H1 (cell line): Measurements from ENCODE around the gene WDR45B. TPM values are rescaled to one million over a fixed set of nuclear protein-coding genes. Genes with fewer than 3 reads are reported as not detected.

ENCODE experiments used
- CTCF ChIA-PET: fragments of 300-600 bp; sonication (Branson Sonifier 250); formaldehyde crosslinking; loops from one replicate; lab custom pipeline; 2021; ENCODE audit not compliant: partially characterized antibody; lab: Charles Lee
- POLR2A ChIA-PET: fragments of 300-600 bp; sonication (Branson Sonifier 250); formaldehyde crosslinking; loops from one replicate; lab custom pipeline; 2021; ENCODE audit warnings: inconsistent platforms; ENCODE audit not compliant: partially characterized antibody; lab: Charles Lee
- DNase-seq, 2 experiments: peaks; one replicate each; pipeline versions ENCODE4 v3.0.0 to v3.0.0-alpha.2; 2010 to 2022; ENCODE audit warnings: low spot score in 2 of 2, low read depth in 1 of 2, mixed read lengths in 1 of 2
- FAIRE-seq: peaks from 2 replicates; lab custom pipeline; 2011; peaks lifted over from hg19 to GRCh38; lab: Jason Lieb, UNC
- H2AFZ ChIP-seq: 2 replicates; pipeline ENCODE4 v1.8.1; 2012; ENCODE audit warnings: low read length, inconsistent platforms
- H2AK5ac ChIP-seq: 2 replicates; pipeline ENCODE4 v1.6.1; 2013; ENCODE audit warnings: low read depth, low read length
- H2BK120ac ChIP-seq: replicated peaks from 2 replicates; pipeline ENCODE3; 2013; ENCODE audit warnings: low read depth, low read length, inconsistent platforms
- H2BK12ac ChIP-seq: 2 replicates; pipeline ENCODE4 v1.6.1; 2013; ENCODE audit warnings: low read depth, low read length
- H2BK15ac ChIP-seq: 2 replicates; pipeline ENCODE4 v1.6.1; 2013; ENCODE audit warnings: low read length
- H2BK20ac ChIP-seq: 2 replicates; pipeline ENCODE4 v1.6.1; 2013; ENCODE audit warnings: low read length
- H2BK5ac ChIP-seq: 2 replicates; pipeline ENCODE4 v1.6.1; 2013; ENCODE audit warnings: low read depth, low read length
- H3K14ac ChIP-seq: 2 replicates; pipeline ENCODE4 v1.6.1; 2013; ENCODE audit warnings: inconsistent platforms; ENCODE audit not compliant: insufficient read length
- H3K18ac ChIP-seq: 2 replicates; pipeline ENCODE4 v1.6.1; 2013; ENCODE audit warnings: low read length; ENCODE audit errors: extremely low read depth
- H3K23ac ChIP-seq: 2 replicates; pipeline ENCODE4 v1.6.1; 2013; ENCODE audit warnings: inconsistent platforms; ENCODE audit not compliant: insufficient read length
- H3K23me2 ChIP-seq: 2 replicates; pipeline ENCODE4 v1.6.1; 2013; ENCODE audit warnings: low read depth, low read length
- H3K27ac ChIP-seq: 2 replicates; pipeline ENCODE4 v1.6.1; 2011; ENCODE audit warnings: low read depth, low read length, inconsistent platforms
- H3K27me3 ChIP-seq, 4 experiments: replicated peaks in 1 of 4; 1 replicate in 1 of 4; 2 replicates in 3 of 4; pipeline versions ENCODE4 v1.6.1 to v1.8.1; 2011 to 2013; ENCODE audit warnings: low read length in 3 of 4, mild to moderate bottlenecking in 3 of 4, inconsistent platforms in 2 of 4, mixed read lengths in 2 of 4, moderate library complexity in 1 of 4; ENCODE audit not compliant: control insufficient read depth in 3 of 4, insufficient read depth in 3 of 4; ENCODE audit errors: extremely low read depth in 1 of 4
- H3K36me3 ChIP-seq, 4 experiments: 2 replicates each; pipeline versions ENCODE4 v1.6.1 to v1.8.1; 2011 to 2013; ENCODE audit warnings: mild to moderate bottlenecking in 4 of 4, low read length in 3 of 4, moderate library complexity in 2 of 4, control low read depth in 1 of 4, inconsistent platforms in 1 of 4; ENCODE audit not compliant: insufficient read depth in 4 of 4, control insufficient read depth in 2 of 4
- H3K4ac ChIP-seq: replicated peaks from 2 replicates; pipeline ENCODE3; 2013; ENCODE audit warnings: low read length, low read depth, mixed read lengths, inconsistent platforms; ENCODE audit not compliant: insufficient read length
- H3K4me1 ChIP-seq, 4 experiments: replicated peaks in 1 of 4; 1 replicate in 1 of 4; 2 replicates in 3 of 4; pipeline versions ENCODE4 v1.6.1 to v1.8.1; 2011 to 2013; ENCODE audit warnings: low read length in 3 of 4, inconsistent platforms in 2 of 4, mixed read lengths in 1 of 4; ENCODE audit not compliant: insufficient read depth in 4 of 4, control insufficient read depth in 3 of 4
- H3K4me2 ChIP-seq, 2 experiments: 2 replicates each; pipeline versions ENCODE4 v1.6.1 to v1.8.1; 2011 to 2013; ENCODE audit warnings: low read depth in 2 of 2, low read length in 2 of 2, control low read depth in 1 of 2, inconsistent platforms in 1 of 2, mild to moderate bottlenecking in 1 of 2; ENCODE audit not compliant: insufficient read depth in 1 of 2
- H3K4me3 ChIP-seq, 4 experiments: fragments of 200-600, 300-600 bp in 1 of 4; sonication (generic), shearing (Covaris generic), sonication (Bioruptor Twin) in 1 of 4; 2 replicates each; pipeline versions ENCODE4 v1.5.1 to v1.8.1; 2011 to 2016; ENCODE audit warnings: low read length in 4 of 4, low read depth in 3 of 4, control low read depth in 2 of 4, inconsistent platforms in 2 of 4, mild to moderate bottlenecking in 2 of 4, mixed read lengths in 1 of 4, moderate library complexity in 1 of 4; ENCODE audit not compliant: insufficient read depth in 2 of 4; ENCODE audit errors: extremely low read depth in 1 of 4
- H3K56ac ChIP-seq: replicated peaks from 2 replicates; pipeline ENCODE3; 2013; ENCODE audit warnings: low read depth, mild to moderate bottlenecking, mixed read lengths, low read length, inconsistent platforms; ENCODE audit not compliant: insufficient read length
- H3K79me1 ChIP-seq: 2 replicates; pipeline ENCODE4 v1.6.1; 2013; ENCODE audit warnings: low read depth, low read length, control low read depth
- H3K79me2 ChIP-seq, 2 experiments: 2 replicates each; pipeline versions ENCODE4 v1.6.1 to v1.8.1; 2012 to 2013; ENCODE audit warnings: low read length in 2 of 2, mild to moderate bottlenecking in 2 of 2, inconsistent platforms in 1 of 2; ENCODE audit not compliant: insufficient read depth in 2 of 2, control insufficient read depth in 1 of 2
- H3K9ac ChIP-seq, 4 experiments: replicated peaks in 1 of 4; 1 replicate in 1 of 4; 2 replicates in 3 of 4; pipeline versions ENCODE4 v1.6.1 to v1.8.1; 2011 to 2013; ENCODE audit warnings: low read depth in 3 of 4, low read length in 3 of 4, control low read depth in 2 of 4, mild to moderate bottlenecking in 2 of 4, moderate library complexity in 2 of 4, inconsistent platforms in 1 of 4; ENCODE audit errors: extremely low read depth in 1 of 4
- H3K9me3 ChIP-seq, 2 experiments: 2 replicates each; pipeline versions ENCODE4 v1.6.1 to v1.8.1; 2012 to 2013; ENCODE audit warnings: mild to moderate bottlenecking in 2 of 2, moderate library complexity in 2 of 2, control low read depth in 1 of 2, inconsistent platforms in 1 of 2, low read depth in 1 of 2, low read length in 1 of 2, mixed read lengths in 1 of 2; ENCODE audit not compliant: insufficient read depth in 2 of 2
- H4K20me1 ChIP-seq, 2 experiments: replicated peaks in 1 of 2; 2 replicates each; pipeline versions ENCODE3 to v1.8.1; 2011 to 2013; ENCODE audit warnings: inconsistent platforms in 2 of 2, low read length in 2 of 2, mild to moderate bottlenecking in 1 of 2; ENCODE audit not compliant: insufficient read depth in 2 of 2, control insufficient read depth in 1 of 2
- H4K5ac ChIP-seq: 2 replicates; pipeline ENCODE4 v1.6.1; 2013; ENCODE audit warnings: low read length, low read depth, mixed read lengths, inconsistent platforms; ENCODE audit not compliant: insufficient read length
- H4K8ac ChIP-seq: 2 replicates; pipeline ENCODE4 v1.8.0; 2013; ENCODE audit warnings: mild to moderate bottlenecking, moderate library complexity, low read length, inconsistent platforms; ENCODE audit not compliant: insufficient read depth; ENCODE audit errors: extremely low read depth
- H4K91ac ChIP-seq: replicated peaks from 2 replicates; pipeline ENCODE3; 2013; ENCODE audit warnings: low read length, mixed read lengths, inconsistent platforms; ENCODE audit not compliant: insufficient read length
- GABPA ChIP-seq: IDR thresholded peaks from 2 replicates; pipeline ENCODE4 v1.6.1; 2011; ENCODE audit warnings: mild to moderate bottlenecking, low read length, moderate library complexity, borderline replicate concordance; ENCODE audit not compliant: insufficient read depth
- HDAC6 ChIP-seq: IDR thresholded peaks from one replicate; pipeline ENCODE4 v1.7.1; 2012; ENCODE audit warnings: low read depth, mild to moderate bottlenecking, inconsistent platforms, low read length, moderate library complexity
- POU5F1 ChIP-seq: IDR thresholded peaks from 2 replicates; pipeline ENCODE4 v1.6.1; 2011; ENCODE audit warnings: low read depth, mild to moderate bottlenecking, low read length, moderate library complexity
- TAF7 ChIP-seq: optimal IDR thresholded peaks from 2 replicates; pipeline ENCODE3; 2011; ENCODE audit warnings: low read depth, mild to moderate bottlenecking, inconsistent platforms, low read length, moderate library complexity, borderline replicate concordance
- WGBS, 2 experiments: shearing (Covaris generic) in 1 of 2; methylation state at CpG; one replicate each; pipeline versions ENCODE4 v1.1.6 to v1.1.7; 2013 to 2015; ENCODE audit warnings: low lambda C conversion rate in 2 of 2, mixed read lengths in 2 of 2, inconsistent platforms in 1 of 2, low coverage in 1 of 2, missing lambda C conversion rate in 1 of 2; ENCODE audit not compliant: insufficient replicate concordance in 2 of 2, insufficient coverage in 1 of 2, insufficient read length in 1 of 2; ENCODE audit errors: extremely low coverage in 1 of 2, missing lambda C conversion rate in 1 of 2; 5-methylcytosine and 5-hydroxymethylcytosine counted together
- polyA plus RNA-seq, 7 experiments: library from polyadenylated mRNA; depleted of rRNA in 3 of 7; stranded (reverse) in 5 of 7; unstranded in 2 of 7; fragments of >200 nt in 5 of 7; fragments of 200-250 nt in 2 of 7; gene quantifications; 1 replicate in 5 of 7; 2 replicates in 1 of 7; 4 replicates in 1 of 7; pipeline versions ENCODE4 v1.2.1 to v1.2.3, GENCODE V29; 2011 to 2013; ENCODE audit warnings: missing spikeins in 2 of 7, mixed read lengths in 2 of 7
- total RNA-seq: library from RNA; stranded (reverse); fragmentation: NEBNext Ultra II Directional; extraction: Animal tissue kit (Norgen Biotek cat#: 25700); gene quantifications from 2 replicates; pipeline ENCODE4 v1.2.1, GENCODE V29; 2021

WDR45B gene
- total and polyA plus RNA-seq, 2 of the 8 experiments (the other 6 are each of a cell fraction or from before 2014, with no cell fraction given): 82.0 to 100 TPM

DNA sequence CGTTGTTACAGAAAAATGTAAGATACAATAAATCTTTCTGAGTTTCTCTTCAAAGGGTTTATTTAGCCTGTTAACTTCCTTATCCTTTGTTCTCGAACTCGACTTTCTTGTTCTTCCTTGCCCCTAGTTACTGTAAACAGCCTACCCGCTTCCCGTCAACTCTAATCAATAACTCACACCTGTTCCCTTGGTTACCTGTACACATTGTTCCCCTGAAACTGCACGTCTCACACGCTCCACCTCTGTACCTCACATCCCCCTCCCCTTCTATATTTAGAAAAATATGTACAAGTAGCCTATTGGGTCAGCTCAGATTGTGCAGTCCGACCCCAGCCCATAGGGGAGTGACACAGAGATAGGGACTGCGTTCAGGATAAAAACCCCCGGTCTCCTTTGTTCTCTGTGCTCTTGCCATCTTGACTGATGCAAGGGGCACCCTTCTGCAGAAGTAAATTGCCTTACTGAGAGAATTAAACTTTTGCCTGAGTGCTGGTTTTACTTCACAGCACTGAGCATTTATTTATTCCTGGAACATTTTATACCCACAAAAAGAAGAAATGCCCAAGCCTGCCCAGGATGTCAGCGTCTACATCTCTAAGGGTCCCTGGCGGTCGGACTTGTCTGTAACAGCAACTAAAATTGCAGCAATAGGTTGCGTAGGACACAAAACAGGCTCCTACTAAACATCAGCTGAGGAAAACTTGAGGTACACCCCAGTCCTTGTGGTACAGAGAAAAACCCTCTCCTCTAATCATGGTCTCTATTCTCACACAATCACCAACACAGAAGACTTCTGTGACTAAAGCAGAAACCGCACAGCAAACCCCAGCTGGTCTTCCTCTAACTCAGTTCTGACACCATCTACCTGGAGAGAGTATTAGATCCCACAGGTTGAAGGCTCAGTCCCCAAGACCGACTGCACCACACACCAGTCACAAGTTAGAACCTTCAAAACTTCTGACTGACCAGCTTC lies 11.3 kb downstream of the WDR45B start:
- no peak overlapping the region for H3K14ac ChIP-seq
- no peak overlapping the region for H2AFZ ChIP-seq
- DNase-seq (no peak), FAIRE-seq (no peak)
- no peak overlapping the region for H3K56ac ChIP-seq
- H2BK5ac ChIP-seq: no peak overlapping the region; the same call in 1 of the 2 replicates
- H2BK20ac ChIP-seq: no peak overlapping the region
- H2BK120ac ChIP-seq: no peak overlapping the region
- H3K4me1 ChIP-seq: peaks cover 0 to 5% (median under 1%) of the 10 kb centered on the region in 4 experiments; a peak in 1 of 7 replicates
- ChIA-PET POLR2A (interaction anchor here (0.8 to 0.9 kb wide), 2 partner anchors 14 to 23 kb away, joined by 3 read pairs; no protein-coding TSS in a partner anchor), CTCF (interaction anchor here (0.9 to 1.2 kb wide), 3 partner anchors 21 to 41 kb away, joined by 3 to 4 read pairs (median 3); no protein-coding TSS in a partner anchor)
- no peaks in the 10 kb centered on the region for H3K27me3 ChIP-seq
- H3K23me2 ChIP-seq: no peaks in the 10 kb centered on the region
- H2BK12ac ChIP-seq: no peak overlapping the region
- WGBS, 2 experiments: 90 to 100% methylated on average over 1 to 16 of the region's 16 CpGs
- no peak overlapping the region for H4K5ac ChIP-seq
- H2AK5ac ChIP-seq: no peak overlapping the region
- no peak overlapping the region for H3K23ac ChIP-seq
- H4K91ac ChIP-seq: no peak overlapping the region
- H3K18ac ChIP-seq: no peak overlapping the region
- TF ChIP-seq POU5F1 (no peak), GABPA (no peak), HDAC6 (no peak), TAF7 (no peak)
- H2BK15ac ChIP-seq: no peak overlapping the region
- peaks cover 3 to 21% (median 9%) of the 10 kb centered on the region in 4 experiments; a peak in 6 of 8 replicates for H3K36me3 ChIP-seq
- H3K4ac ChIP-seq: no peak overlapping the region
- H3K79me2 ChIP-seq: peaks cover 14 to 81% of the 10 kb centered on the region in 2 experiments; a peak in 3 of 4 replicates
- peaks cover 5% of the 10 kb centered on the region for H3K79me1 ChIP-seq
- H3K4me2 ChIP-seq: no peak overlapping the region
- no peak overlapping the region for H3K4me3 ChIP-seq
- 0 out of 2 replicates have a peak overlapping the region, but pooled peaks have one; percentile 14 for H3K27ac ChIP-seq
- peaks cover 8 to 20% of the 10 kb centered on the region in 2 experiments for H4K20me1 ChIP-seq
- no peak overlapping the region for H4K8ac ChIP-seq
- H3K9ac ChIP-seq: no peak overlapping the region
- H3K9me3 ChIP-seq: no peaks in the 10 kb centered on the region
